SU-DHL-6 (cell line): Measurements from ENCODE around the gene THSD4.

Source experiments
- H2AFZ ChIP-seq: fragments of 200-600 bp; sonication (generic); 2 replicates; pipeline ENCODE4 v1.6.1; 2014; ENCODE audit warnings: low read depth, mild to moderate bottlenecking, moderate library complexity, mixed read lengths, antibody characterized with exemption, low read length; ENCODE audit not compliant: severe bottlenecking
- H3F3A ChIP-seq: fragments of 200-600 bp; shearing (Covaris generic); 2 replicates; pipeline ENCODE4 v1.6.0; 2016; ENCODE audit warnings: antibody characterized with exemption, mild to moderate bottlenecking; ENCODE audit not compliant: insufficient read depth
- H3K27ac ChIP-seq: fragments of 200-600 bp; sonication (generic); 2 replicates; pipeline ENCODE4 v1.5.1; 2016; ENCODE audit warnings: low read depth, mild to moderate bottlenecking, low read length, moderate library complexity, mixed read lengths
- H3K27me3 ChIP-seq: fragments of 200-600 bp; sonication (generic), shearing (Covaris generic); 2 replicates; pipeline ENCODE4 v1.6.0; 2014; ENCODE audit warnings: mild to moderate bottlenecking, low read length
- H3K36me3 ChIP-seq: fragments of 200-600 bp; sonication (generic); 2 replicates; pipeline ENCODE4 v1.6.1; 2014; ENCODE audit warnings: mild to moderate bottlenecking, low read length, mixed read lengths
- H3K4me2 ChIP-seq: fragments of 300-600, 200-600 bp; shearing (Covaris generic), sonication (generic); 2 replicates; pipeline ENCODE4 v1.6.0; 2014; ENCODE audit warnings: low read length, low read depth, mild to moderate bottlenecking; ENCODE audit not compliant: poor library complexity, severe bottlenecking
- H3K4me3 ChIP-seq: fragments of 200-600 bp; sonication (generic); 2 replicates; pipeline ENCODE4 v1.5.1; 2014; ENCODE audit warnings: antibody characterized with exemption, low read length, mild to moderate bottlenecking, mixed read lengths; ENCODE audit not compliant: insufficient read depth, poor library complexity, severe bottlenecking
- H3K79me2 ChIP-seq: fragments of 200-600 bp; sonication (generic); 2 replicates; pipeline ENCODE4 v1.6.1; 2014; ENCODE audit warnings: mild to moderate bottlenecking, low read length, moderate library complexity; ENCODE audit not compliant: insufficient read depth
- H3K9ac ChIP-seq: fragments of 200-600 bp; sonication (generic); 2 replicates; pipeline ENCODE4 v1.7.0; 2014; ENCODE audit warnings: mild to moderate bottlenecking, low read length
- H3K9me2 ChIP-seq: fragments of 200-600 bp; sonication (generic); replicated peaks from 2 replicates; pipeline ENCODE4 v1.6.1; 2014; ENCODE audit warnings: low read length; ENCODE audit not compliant: insufficient read depth
- H3K9me3 ChIP-seq: fragments of 200-600 bp; sonication (generic); 2 replicates; pipeline ENCODE4 v1.6.1; 2014; ENCODE audit warnings: low read length, mixed read lengths; ENCODE audit not compliant: insufficient read depth
- H4K20me1 ChIP-seq: fragments of 200-600 bp; sonication (generic); 2 replicates; pipeline ENCODE4 v1.6.1; 2014; ENCODE audit warnings: low read depth, mild to moderate bottlenecking, antibody characterized with exemption, low read length, moderate library complexity, mixed read lengths
- EZH2phosphoT487 ChIP-seq: fragments of 200-600 bp; sonication (generic), shearing (Covaris generic); conservative IDR thresholded peaks from 2 replicates; pipeline ENCODE4 v1.6.1; 2018; ENCODE audit warnings: mild to moderate bottlenecking, antibody characterized with exemption, low read length, moderate library complexity, mixed read lengths
- TF ChIP-seq, protein P1 (sequence below): fragments of 200-600 bp; sonication (generic); IDR thresholded peaks from one replicate; pipeline ENCODE4 v1.5.1; 2017; ENCODE audit warnings: antibody characterized with exemption, mild to moderate bottlenecking, low read length, moderate library complexity; ENCODE audit not compliant: insufficient read depth, poor library complexity, severe bottlenecking

The THSD4 gene

DNA sequence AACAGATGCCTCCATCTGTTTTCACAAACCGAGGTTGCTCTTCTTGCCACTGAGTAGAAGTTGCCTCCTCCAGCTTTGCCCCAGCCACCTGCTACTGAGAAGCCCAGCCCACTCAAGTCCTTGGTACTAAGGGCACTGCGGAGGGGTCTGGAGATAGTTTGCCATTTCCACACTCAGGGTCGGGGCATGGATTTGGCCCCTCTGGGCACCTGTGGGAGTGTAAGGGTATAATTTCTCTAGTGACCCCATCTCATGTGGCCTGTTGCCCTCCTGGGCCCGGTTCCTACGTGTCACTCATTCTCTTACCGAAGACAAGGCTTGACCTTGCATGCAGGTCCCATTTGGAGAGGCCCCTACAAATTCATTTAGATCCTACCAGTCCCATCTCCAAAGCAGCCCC is 79.0 kb downstream of the THSD4 start:
- H3F3A ChIP-seq = no peaks in the 10 kb centered on the region

DNA sequence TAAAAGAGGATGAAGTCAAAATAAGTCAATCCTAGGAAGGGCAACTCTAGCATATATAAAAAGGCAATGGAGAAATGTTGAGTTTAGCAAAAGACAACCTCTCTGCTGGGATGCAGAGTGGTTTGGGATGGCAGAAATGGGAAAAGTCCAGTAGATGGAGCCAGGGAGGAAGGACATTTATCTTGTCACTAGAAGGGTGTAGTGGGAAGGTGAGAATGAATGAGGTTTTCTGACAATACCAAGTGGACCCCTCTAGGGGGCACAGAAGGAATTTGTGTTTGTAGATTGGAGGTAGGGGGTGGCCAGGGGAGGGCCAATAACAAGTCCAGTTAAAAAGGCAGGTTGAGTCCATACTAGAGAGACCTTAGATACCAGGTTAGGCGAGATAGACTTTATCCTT is 80.0 kb downstream of the THSD4 start:
- Histone ChIP-seq H3K9me2 (no peaks in the 10 kb centered on the region), H2AFZ (no peak overlapping the region), H4K20me1 (no peaks in the 10 kb centered on the region), H3K27me3 (no peaks in the 10 kb centered on the region), H3K36me3 (no peaks in the 10 kb centered on the region), H3K79me2 (no peaks in the 10 kb centered on the region), H3F3A (no peaks in the 10 kb centered on the region), H3K4me3 (no peak overlapping the region), H3K9ac (no peak overlapping the region), H3K4me2 (no peak overlapping the region), H3K27ac (no peak overlapping the region), H3K9me3 (no peaks in the 10 kb centered on the region)
- TF ChIP-seq, protein P1, sequence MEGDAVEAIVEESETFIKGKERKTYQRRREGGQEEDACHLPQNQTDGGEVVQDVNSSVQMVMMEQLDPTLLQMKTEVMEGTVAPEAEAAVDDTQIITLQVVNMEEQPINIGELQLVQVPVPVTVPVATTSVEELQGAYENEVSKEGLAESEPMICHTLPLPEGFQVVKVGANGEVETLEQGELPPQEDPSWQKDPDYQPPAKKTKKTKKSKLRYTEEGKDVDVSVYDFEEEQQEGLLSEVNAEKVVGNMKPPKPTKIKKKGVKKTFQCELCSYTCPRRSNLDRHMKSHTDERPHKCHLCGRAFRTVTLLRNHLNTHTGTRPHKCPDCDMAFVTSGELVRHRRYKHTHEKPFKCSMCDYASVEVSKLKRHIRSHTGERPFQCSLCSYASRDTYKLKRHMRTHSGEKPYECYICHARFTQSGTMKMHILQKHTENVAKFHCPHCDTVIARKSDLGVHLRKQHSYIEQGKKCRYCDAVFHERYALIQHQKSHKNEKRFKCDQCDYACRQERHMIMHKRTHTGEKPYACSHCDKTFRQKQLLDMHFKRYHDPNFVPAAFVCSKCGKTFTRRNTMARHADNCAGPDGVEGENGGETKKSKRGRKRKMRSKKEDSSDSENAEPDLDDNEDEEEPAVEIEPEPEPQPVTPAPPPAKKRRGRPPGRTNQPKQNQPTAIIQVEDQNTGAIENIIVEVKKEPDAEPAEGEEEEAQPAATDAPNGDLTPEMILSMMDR = no peak
- TF ChIP-seq EZH2phosphoT487 = no peak

More for the DNA sequence above, 79.0 kb downstream of the THSD4 start:
- no peak overlapping the region for H3K4me3 ChIP-seq
- no peak overlapping the region for H3K4me2 ChIP-seq
- H3K9me3 ChIP-seq = no peaks in the 10 kb centered on the region
- TF ChIP-seq, protein P1 = no peak
- TF ChIP-seq EZH2phosphoT487 = no peak
- no peaks in the 10 kb centered on the region for H3K27me3 ChIP-seq
- H3K36me3 ChIP-seq = no peaks in the 10 kb centered on the region
- H4K20me1 ChIP-seq = no peaks in the 10 kb centered on the region
- no peak overlapping the region for H2AFZ ChIP-seq
- H3K27ac ChIP-seq = no peak overlapping the region
- H3K9ac ChIP-seq = no peak overlapping the region
- no peaks in the 10 kb centered on the region for H3K9me2 ChIP-seq
- no peaks in the 10 kb centered on the region for H3K79me2 ChIP-seq

DNA sequence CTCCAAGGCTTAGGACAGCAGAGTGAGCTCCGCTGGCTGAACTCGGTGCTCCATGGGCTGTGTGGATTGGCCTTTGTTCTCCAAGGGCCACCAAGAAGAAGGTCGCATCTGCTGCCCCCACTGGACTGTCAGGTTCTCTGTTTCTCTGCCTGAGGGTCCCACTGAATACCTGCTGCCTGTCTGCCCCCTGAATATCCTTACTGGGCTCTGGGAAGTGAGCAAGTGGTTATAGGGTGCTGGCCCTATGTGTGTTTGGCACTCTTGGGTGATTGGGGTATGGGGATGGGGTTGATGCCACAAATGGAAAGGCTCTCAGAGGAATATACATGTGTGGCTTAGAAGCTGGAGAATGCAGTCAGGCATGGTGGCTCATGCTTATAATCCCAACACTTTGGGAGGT is 82.3 kb downstream of the THSD4 start:
- Histone ChIP-seq H3F3A (no peaks in the 10 kb centered on the region), H2AFZ (no peak overlapping the region), H3K79me2 (no peaks in the 10 kb centered on the region), H3K9ac (no peak overlapping the region), H3K9me3 (no peaks in the 10 kb centered on the region), H3K4me3 (no peak overlapping the region), H3K27me3 (no peaks in the 10 kb centered on the region), H3K27ac (no peak overlapping the region), H3K4me2 (no peak overlapping the region), H4K20me1 (no peaks in the 10 kb centered on the region), H3K36me3 (no peaks in the 10 kb centered on the region), H3K9me2 (no peaks in the 10 kb centered on the region)
- TF ChIP-seq, protein P1 = no peak
- no peak for TF ChIP-seq EZH2phosphoT487

DNA sequence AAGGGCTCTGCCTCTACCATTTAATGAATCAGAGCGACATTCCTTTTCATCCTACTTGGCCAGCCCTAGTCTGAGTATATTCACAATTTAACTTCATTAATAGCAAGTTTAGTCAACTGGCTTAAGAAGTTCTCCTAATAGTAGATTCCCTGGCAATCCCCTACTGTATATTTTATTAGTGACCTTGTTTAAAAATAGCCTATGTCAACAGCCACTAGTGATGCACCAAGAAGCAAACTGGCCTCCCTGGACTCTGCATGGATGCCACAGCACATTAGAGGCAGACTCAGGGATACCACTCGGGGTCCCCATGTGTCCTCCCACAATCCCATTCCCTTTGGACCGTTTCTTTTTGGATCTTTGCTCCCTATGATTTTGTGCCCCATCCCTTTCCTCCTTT is 83.6 kb downstream of the THSD4 start:
- no peaks in the 10 kb centered on the region for H3K27me3 ChIP-seq
- no peak overlapping the region for H3K27ac ChIP-seq
- H3K9me2 ChIP-seq = no peaks in the 10 kb centered on the region
- no peak overlapping the region for H2AFZ ChIP-seq
- no peaks in the 10 kb centered on the region for H3K36me3 ChIP-seq
- no peaks in the 10 kb centered on the region for H4K20me1 ChIP-seq
- TF ChIP-seq EZH2phosphoT487 = no peak
- TF ChIP-seq, protein P1 = no peak
- H3K79me2 ChIP-seq = no peaks in the 10 kb centered on the region
- H3F3A ChIP-seq = no peaks in the 10 kb centered on the region
- no peak overlapping the region for H3K4me2 ChIP-seq
- H3K9ac ChIP-seq = no peak overlapping the region
- no peaks in the 10 kb centered on the region for H3K9me3 ChIP-seq
- H3K4me3 ChIP-seq = no peak overlapping the region
